Activated effector memory CD4-positive, alpha-beta T cell treated with Interleukin-2 at 50 U/mL for 16 hours (primary cell): ENCODE results near the gene METTL1.

Source experiments
- DNase-seq: peaks from one replicate; pipeline ENCODE4 v3.0.0-alpha.2; 2020

Gene METTL1

GRCh38 chr12:57735952-57736740 lies 35.8 kb downstream of the METTL1 start:
- no peak for DNase-seq

GRCh38 chr12:57735198-57735855 lies 36.6 kb downstream of the METTL1 start:
- no peak for DNase-seq

GRCh38 chr12:57734591-57734990 lies 37.3 kb downstream of the METTL1 start:
- DNase-seq, result no peak

GRCh38 chr12:57733928-57734327 lies 38.0 kb downstream of the METTL1 start:
- DNase-seq, result no peak

GRCh38 chr12:57732726-57733593 lies 38.9 kb downstream of the METTL1 start:
- DNase-seq, result no peak

GRCh38 chr12:57732270-57732669 lies 39.6 kb downstream of the METTL1 start:
- no peak for DNase-seq

GRCh38 chr12:57731411-57732080 lies 40.4 kb downstream of the METTL1 start:
- no peak for DNase-seq

- no peak for DNase-seq
Measured at GRCh38 chr12:57730336-57731067, 41.4 kb downstream of the METTL1 start.

- DNase-seq, result no peak
Measured at GRCh38 chr12:57729321-57729844, 42.5 kb downstream of the METTL1 start.

GRCh38 chr12:57727758-57728395 lies 44.0 kb downstream of the METTL1 start:
- no peak for DNase-seq

- no peak for DNase-seq
Measured at GRCh38 chr12:57726884-57727757, 44.8 kb downstream of the METTL1 start.

- DNase-seq, result no peak
Measured at GRCh38 chr12:57726151-57726883, 45.6 kb downstream of the METTL1 start.

GRCh38 chr12:57725851-57726150 lies 46.1 kb downstream of the METTL1 start:
- no peak for DNase-seq

- no peak for DNase-seq
Measured at GRCh38 chr12:57724936-57725740, 46.8 kb downstream of the METTL1 start.

GRCh38 chr12:57724003-57724935 lies 47.6 kb downstream of the METTL1 start:
- no peak for DNase-seq

- DNase-seq, result no peak
Measured at GRCh38 chr12:57723630-57723962, 48.3 kb downstream of the METTL1 start.

GRCh38 chr12:57722716-57723629 lies 48.9 kb downstream of the METTL1 start:
- no peak for DNase-seq
